ENCODE results near the gene SLC1A4.

DNA sequence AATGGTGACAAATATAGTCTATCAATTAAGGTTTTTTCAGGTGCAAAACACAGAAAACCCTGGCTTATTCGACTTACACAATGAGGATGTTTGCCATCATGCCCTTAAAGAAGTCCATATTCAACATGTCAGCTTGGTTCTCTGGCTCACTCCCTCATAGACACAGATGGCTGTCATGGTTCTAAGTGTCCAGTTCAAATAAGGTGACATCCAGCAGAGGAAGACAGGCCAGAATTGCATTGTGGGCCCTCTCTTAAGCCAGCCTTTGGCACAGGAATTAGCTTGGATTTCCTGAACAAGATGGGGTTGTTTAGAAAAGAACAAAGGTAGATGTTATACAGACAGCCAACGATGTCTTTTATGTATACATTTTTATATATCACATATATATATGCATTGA lies 18.7 kb upstream of the SLC1A4 start:
- TF ChIP-seq CTCF (tag by site-specific recombination; IDR thresholded peaks at IDR 0.05) (no peak), ZNF274 (IDR thresholded peaks at IDR 0.05; ENCODE audit: low read length) (no peak), ZNF274 (tag by site-specific recombination; IDR thresholded peaks at IDR 0.05; ENCODE audit: borderline replicate concordance) (no peak), KLF10 (tag by site-specific recombination; IDR thresholded peaks at IDR 0.05) (no peak)
- TF ChIP-seq, protein P1, sequence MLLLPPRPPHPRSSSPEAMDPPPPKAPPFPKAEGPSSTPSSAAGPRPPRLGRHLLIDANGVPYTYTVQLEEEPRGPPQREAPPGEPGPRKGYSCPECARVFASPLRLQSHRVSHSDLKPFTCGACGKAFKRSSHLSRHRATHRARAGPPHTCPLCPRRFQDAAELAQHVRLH (tag by site-specific recombination; IDR thresholded peaks at IDR 0.05): no peak

Data from HEK293 (cell line).